ENCODE data around the gene PTPN14. TPM values are rescaled to one million over a fixed set of nuclear protein-coding genes. Genes with fewer than 3 reads are reported as not detected.

PTPN14 gene
- total RNA-seq, 4 donors from 2014 or later: 59.4 to 118 (median 66.1) TPM

DNA sequence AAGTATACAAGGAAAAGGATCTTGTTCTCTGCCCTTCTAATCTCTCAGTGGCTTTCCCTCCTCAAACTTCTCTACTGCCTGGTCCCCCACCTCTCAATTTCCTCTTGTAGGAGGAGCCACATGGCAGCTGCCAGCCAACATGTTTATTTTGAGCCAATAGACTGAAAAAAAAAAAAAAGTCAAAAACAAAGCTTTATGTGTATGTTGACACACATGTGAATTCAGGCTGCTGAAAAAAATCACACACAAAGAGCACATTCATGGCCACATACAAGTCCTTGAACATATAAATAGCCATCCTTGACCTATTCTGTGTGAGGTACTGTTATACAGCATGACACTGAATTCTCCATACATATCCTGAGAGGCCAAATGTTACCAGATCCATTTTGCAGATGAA is 3.7 kb downstream of the PTPN14 start:
- intact Hi-C loops (cut with DNase I; ENCODE audit: low total_unique reads): no loop called here
- TF ChIP-seq POLR2A (IDR thresholded peaks at IDR 0.05): no peak
- TF ChIP-seq, protein P1, sequence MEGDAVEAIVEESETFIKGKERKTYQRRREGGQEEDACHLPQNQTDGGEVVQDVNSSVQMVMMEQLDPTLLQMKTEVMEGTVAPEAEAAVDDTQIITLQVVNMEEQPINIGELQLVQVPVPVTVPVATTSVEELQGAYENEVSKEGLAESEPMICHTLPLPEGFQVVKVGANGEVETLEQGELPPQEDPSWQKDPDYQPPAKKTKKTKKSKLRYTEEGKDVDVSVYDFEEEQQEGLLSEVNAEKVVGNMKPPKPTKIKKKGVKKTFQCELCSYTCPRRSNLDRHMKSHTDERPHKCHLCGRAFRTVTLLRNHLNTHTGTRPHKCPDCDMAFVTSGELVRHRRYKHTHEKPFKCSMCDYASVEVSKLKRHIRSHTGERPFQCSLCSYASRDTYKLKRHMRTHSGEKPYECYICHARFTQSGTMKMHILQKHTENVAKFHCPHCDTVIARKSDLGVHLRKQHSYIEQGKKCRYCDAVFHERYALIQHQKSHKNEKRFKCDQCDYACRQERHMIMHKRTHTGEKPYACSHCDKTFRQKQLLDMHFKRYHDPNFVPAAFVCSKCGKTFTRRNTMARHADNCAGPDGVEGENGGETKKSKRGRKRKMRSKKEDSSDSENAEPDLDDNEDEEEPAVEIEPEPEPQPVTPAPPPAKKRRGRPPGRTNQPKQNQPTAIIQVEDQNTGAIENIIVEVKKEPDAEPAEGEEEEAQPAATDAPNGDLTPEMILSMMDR (IDR thresholded peaks at IDR 0.05): no peak
- no peak for DNase-seq (ENCODE audit: low spot score in 2 of 2)
- no peak overlapping the region for H3K4me3 ChIP-seq (ENCODE audit: low read depth, poor library complexity, severe bottlenecking)

- intact Hi-C loops (cut with DNase I; ENCODE audit: low total_unique reads): no loop called here
- WGBS, 2 donors: 49 to 58% methylated on average over 6 of the region's 6 CpGs
- no peak for TF ChIP-seq POLR2A (IDR thresholded peaks at IDR 0.05)
- TF ChIP-seq, protein P1 (IDR thresholded peaks at IDR 0.05): no peak
- DNase-seq (ENCODE audit: low spot score in 2 of 2): no peak
- H3K4me3 ChIP-seq (ENCODE audit: low read depth, poor library complexity, severe bottlenecking): no peak overlapping the region
Observed at GRCh38 chr1:214546886-214547641, 4.3 kb downstream of the PTPN14 start.

DNA sequence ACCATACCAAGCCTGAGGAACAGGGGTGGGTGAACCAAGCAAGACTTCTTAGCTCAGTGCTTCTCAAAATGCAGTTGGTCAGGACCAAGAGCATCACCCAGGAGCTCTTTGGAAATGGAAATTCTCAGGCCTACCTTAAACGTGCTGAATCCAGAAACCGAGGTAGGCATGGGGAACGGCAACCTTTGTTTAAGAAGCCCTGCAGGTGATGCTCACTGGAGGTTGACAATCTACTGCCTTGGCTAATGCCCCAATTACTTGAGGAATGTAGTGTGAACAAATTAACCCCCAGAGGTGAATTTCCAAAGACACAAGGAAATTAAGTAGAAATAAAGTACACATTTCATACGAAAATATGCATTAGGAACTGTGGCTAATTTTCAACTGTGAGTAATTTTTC is 5.3 kb downstream of the PTPN14 start:
- no peak overlapping the region for H3K4me3 ChIP-seq (ENCODE audit: low read depth, poor library complexity, severe bottlenecking)
- no peak for DNase-seq (ENCODE audit: low spot score in 2 of 2)
- TF ChIP-seq POLR2A (IDR thresholded peaks at IDR 0.05): no peak
- TF ChIP-seq, protein P1 (IDR thresholded peaks at IDR 0.05): no peak
- intact Hi-C loops (cut with DNase I; ENCODE audit: low total_unique reads): no loop called here
- 57 to 62% methylated on average over 4 of the region's 4 CpGs for WGBS, 2 donors

- TF ChIP-seq, protein P1 (IDR thresholded peaks at IDR 0.05): no peak
- TF ChIP-seq POLR2A (IDR thresholded peaks at IDR 0.05): no peak
- intact Hi-C loops (cut with DNase I; ENCODE audit: low total_unique reads): no loop called here
- no peak overlapping the region for H3K4me3 ChIP-seq (ENCODE audit: low read depth, poor library complexity, severe bottlenecking)
- DNase-seq (ENCODE audit: low spot score in 2 of 2): no peak
- WGBS, 2 donors: 37 to 49% methylated on average over 2 of the region's 2 CpGs
Observed at GRCh38 chr1:214545293-214545692, 6.1 kb downstream of the PTPN14 start.

- TF ChIP-seq POLR2A (IDR thresholded peaks at IDR 0.05): no peak
- TF ChIP-seq, protein P1 (IDR thresholded peaks at IDR 0.05): no peak
- no peak overlapping the region for H3K4me3 ChIP-seq (ENCODE audit: low read depth, poor library complexity, severe bottlenecking)
- intact Hi-C loops (cut with DNase I; ENCODE audit: low total_unique reads): no loop called here
- no peak for DNase-seq (ENCODE audit: low spot score in 2 of 2)
- 90 to 93% methylated on average over 1 of the region's 1 CpG for WGBS, 2 donors
Observed at GRCh38 chr1:214544791-214545190, 6.6 kb downstream of the PTPN14 start.

Data from lower leg skin (tissue), 4 donors.